HEK293 (cell line): ENCODE measurements around the gene RBM26.

Source experiments
- BCL11A ChIP-seq: fragments of 450-650 bp; formaldehyde crosslinking; IDR thresholded peaks from 2 replicates; pipeline ENCODE4 v1.5.1; 2016; ENCODE audit warnings: low read depth, missing biosample characterization, missing genetic modification characterization
- BCL6B ChIP-seq: fragments of 450-650 bp; formaldehyde crosslinking; IDR thresholded peaks from 2 replicates; pipeline ENCODE4 v1.5.1; 2017; ENCODE audit warnings: missing biosample characterization, missing genetic modification characterization
- EGR2 ChIP-seq: fragments of 450-650 bp; formaldehyde crosslinking; IDR thresholded peaks from 2 replicates; pipeline ENCODE4 v1.5.1; 2016; ENCODE audit warnings: low read depth, missing biosample characterization, missing genetic modification characterization
- GFI1B ChIP-seq: fragments of 450-650 bp; formaldehyde crosslinking; IDR thresholded peaks from 2 replicates; pipeline ENCODE4 v1.5.1; 2016; ENCODE audit warnings: missing biosample characterization, missing genetic modification characterization
- HIC1 ChIP-seq: fragments of 450-650 bp; formaldehyde crosslinking; IDR thresholded peaks from 2 replicates; pipeline ENCODE4 v1.5.1; 2016; ENCODE audit warnings: missing biosample characterization, missing genetic modification characterization
- MEIS1 ChIP-seq: sonication (generic); formaldehyde crosslinking; IDR thresholded peaks from 2 replicates; pipeline ENCODE4 v1.8.1; 2022; ENCODE audit warnings: missing genetic modification reagents, mild to moderate bottlenecking, borderline replicate concordance
- REPIN1 ChIP-seq: fragments of 450-650 bp; formaldehyde crosslinking; IDR thresholded peaks from 2 replicates; pipeline ENCODE4 v1.5.1; 2017; ENCODE audit warnings: missing biosample characterization, missing genetic modification characterization, low read depth
- SP7 ChIP-seq: fragments of 450-650 bp; formaldehyde crosslinking; IDR thresholded peaks from 2 replicates; pipeline ENCODE4 v1.5.1; 2016; ENCODE audit warnings: missing biosample characterization, missing genetic modification characterization
- WT1 ChIP-seq: fragments of 450-650 bp; formaldehyde crosslinking; IDR thresholded peaks from 2 replicates; pipeline ENCODE4 v1.5.1; 2016; ENCODE audit warnings: missing biosample characterization, missing genetic modification characterization
- ZNF146 ChIP-seq: fragments of 450-650 bp; formaldehyde crosslinking; IDR thresholded peaks from 2 replicates; pipeline ENCODE4 v1.5.1; 2016; ENCODE audit warnings: missing biosample characterization, missing genetic modification characterization
- ZNF184 ChIP-seq: fragments of 450-650 bp; IDR thresholded peaks from 2 replicates; pipeline ENCODE4 v1.5.1; 2018; ENCODE audit warnings: missing biosample characterization, mild to moderate bottlenecking, missing genetic modification characterization
- ZNF214 ChIP-seq: fragments of 450-650 bp; formaldehyde crosslinking; IDR thresholded peaks from 2 replicates; pipeline ENCODE4 v1.5.1; 2017; ENCODE audit warnings: missing biosample characterization, mild to moderate bottlenecking, missing genetic modification characterization, borderline replicate concordance
- ZNF223 ChIP-seq: fragments of 450-650 bp; formaldehyde crosslinking; IDR thresholded peaks from 2 replicates; pipeline ENCODE4 v1.5.1; 2016; ENCODE audit warnings: missing biosample characterization, missing genetic modification characterization
- ZNF391 ChIP-seq: fragments of 450-650 bp; formaldehyde crosslinking; IDR thresholded peaks from 2 replicates; pipeline ENCODE4 v1.5.1; 2016; ENCODE audit warnings: low read depth, missing biosample characterization, missing genetic modification characterization, borderline replicate concordance
- ZNF423 ChIP-seq: fragments of 450-650 bp; formaldehyde crosslinking; IDR thresholded peaks from 2 replicates; pipeline ENCODE4 v1.5.1; 2016; ENCODE audit warnings: missing biosample characterization, missing genetic modification characterization
- ZNF521 ChIP-seq: fragments of 450-650 bp; formaldehyde crosslinking; IDR thresholded peaks from 2 replicates; pipeline ENCODE4 v1.5.1; 2017; ENCODE audit warnings: missing biosample characterization, mild to moderate bottlenecking, missing genetic modification characterization
- ZNF600 ChIP-seq: fragments of 450-650 bp; formaldehyde crosslinking; IDR thresholded peaks from 2 replicates; pipeline ENCODE4 v1.5.1; 2016; ENCODE audit warnings: missing biosample characterization, missing genetic modification characterization
- ZNF621 ChIP-seq: fragments of 450-650 bp; formaldehyde crosslinking; IDR thresholded peaks from 2 replicates; pipeline ENCODE4 v1.5.1; 2017; ENCODE audit warnings: missing biosample characterization, missing genetic modification characterization
- ZNF629 ChIP-seq: fragments of 450-650 bp; formaldehyde crosslinking; IDR thresholded peaks from 2 replicates; pipeline ENCODE4 v1.5.1; 2017; ENCODE audit warnings: missing biosample characterization, missing genetic modification characterization
- ZNF654 ChIP-seq: fragments of 450-650 bp; formaldehyde crosslinking; IDR thresholded peaks from 2 replicates; pipeline ENCODE4 v1.5.1; 2016; ENCODE audit warnings: low read depth, missing biosample characterization, missing genetic modification characterization
- ZNF658 ChIP-seq: fragments of 450-650 bp; formaldehyde crosslinking; IDR thresholded peaks from 2 replicates; pipeline ENCODE4; 2016; ENCODE audit warnings: missing biosample characterization, missing genetic modification characterization
- ZNF747 ChIP-seq: fragments of 450-650 bp; formaldehyde crosslinking; IDR thresholded peaks from 2 replicates; pipeline ENCODE4 v1.5.1; 2016; ENCODE audit warnings: missing biosample characterization, missing genetic modification characterization
- TF ChIP-seq, protein P1 (sequence below): fragments of 450-650 bp; formaldehyde crosslinking; IDR thresholded peaks from 2 replicates; pipeline ENCODE4 v1.5.1; 2016; ENCODE audit warnings: missing biosample characterization, missing genetic modification characterization
- TF ChIP-seq, protein P2 (sequence below): fragments of 450-650 bp; formaldehyde crosslinking; IDR thresholded peaks from 2 replicates; pipeline ENCODE4 v1.5.1; 2016; ENCODE audit warnings: missing biosample characterization, missing genetic modification characterization
- TF ChIP-seq, protein P3 (sequence below): fragments of 450-650 bp; formaldehyde crosslinking; IDR thresholded peaks from 2 replicates; pipeline ENCODE4 v1.5.1; 2017; ENCODE audit warnings: missing biosample characterization, missing genetic modification characterization
- TF ChIP-seq, protein P4 (sequence below): fragments of 450-650 bp; formaldehyde crosslinking; IDR thresholded peaks from 2 replicates; pipeline ENCODE4 v1.5.1; 2016; ENCODE audit warnings: missing biosample characterization, missing genetic modification characterization
- TF ChIP-seq, protein P5 (sequence below): fragments of 450-650 bp; formaldehyde crosslinking; optimal IDR thresholded peaks from 2 replicates; pipeline ENCODE3; 2016; ENCODE audit warnings: missing biosample characterization, mild to moderate bottlenecking, missing genetic modification characterization

Gene RBM26

DNA sequence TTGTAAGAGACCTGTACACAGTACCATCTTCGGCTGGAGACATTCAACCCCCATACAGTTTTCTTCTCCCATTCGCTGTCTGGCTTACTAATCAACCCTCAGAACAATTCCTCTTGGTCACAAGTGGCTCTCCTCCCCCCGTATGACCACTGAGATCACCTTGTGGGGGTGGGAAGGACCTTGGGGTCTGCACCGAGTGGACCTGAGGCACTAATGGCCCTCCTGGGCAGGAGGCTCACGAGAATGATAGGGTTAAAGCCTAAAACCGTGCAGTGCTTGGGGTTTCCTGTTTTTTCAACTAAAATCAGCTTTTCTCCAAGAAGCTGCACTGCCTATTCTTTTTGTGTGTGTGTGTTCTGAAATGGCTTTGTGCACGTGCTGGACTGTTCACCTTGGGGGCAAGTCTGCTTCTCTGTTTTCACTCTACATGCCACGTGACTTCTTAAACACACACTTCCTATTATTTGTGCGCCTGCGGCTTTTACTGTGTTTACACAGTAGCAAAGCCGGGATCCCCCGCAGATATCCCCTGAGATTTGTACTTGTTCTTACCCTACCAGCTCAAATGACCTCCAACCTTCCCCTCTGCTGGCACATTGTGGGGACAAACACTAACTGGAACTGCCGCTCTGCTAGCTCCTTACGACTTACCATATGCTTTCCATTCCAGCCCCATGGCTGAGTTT, 12.3 kb downstream of the RBM26 start (continued):
- TF ChIP-seq MEIS1 (CRISPR knock-in tag) (no peak), ZNF747 (tag by site-specific recombination) (no peak), ZNF658 (no peak), BCL11A (tag by site-specific recombination) (peak; percentile 72), ZNF391 (tag by site-specific recombination) (0 out of 2 replicates have a peak, but pooled peaks have one; percentile 46), GFI1B (tag by site-specific recombination) (peak; percentile 89), BCL6B (tag by site-specific recombination) (no peak), ZNF621 (tag by site-specific recombination) (no peak), REPIN1 (tag by site-specific recombination) (no peak), ZNF423 (tag by site-specific recombination) (peak; percentile 96), ZNF600 (peak; percentile 71; the same call in 1 of the 2 replicates), EGR2 (peak; percentile 42; the same call in 1 of the 2 replicates), ZNF214 (no peak), SP7 (peak; percentile 87), WT1 (tag by site-specific recombination) (peak; percentile 82), ZNF654 (tag by site-specific recombination) (no peak), ZNF521 (tag by site-specific recombination) (no peak), ZNF146 (tag by site-specific recombination) (no peak), HIC1 (tag by site-specific recombination) (peak; percentile 85), ZNF184 (no peak), ZNF223 (tag by site-specific recombination) (no peak), ZNF629 (tag by site-specific recombination) (peak; percentile 79)
- TF ChIP-seq, protein P1, sequence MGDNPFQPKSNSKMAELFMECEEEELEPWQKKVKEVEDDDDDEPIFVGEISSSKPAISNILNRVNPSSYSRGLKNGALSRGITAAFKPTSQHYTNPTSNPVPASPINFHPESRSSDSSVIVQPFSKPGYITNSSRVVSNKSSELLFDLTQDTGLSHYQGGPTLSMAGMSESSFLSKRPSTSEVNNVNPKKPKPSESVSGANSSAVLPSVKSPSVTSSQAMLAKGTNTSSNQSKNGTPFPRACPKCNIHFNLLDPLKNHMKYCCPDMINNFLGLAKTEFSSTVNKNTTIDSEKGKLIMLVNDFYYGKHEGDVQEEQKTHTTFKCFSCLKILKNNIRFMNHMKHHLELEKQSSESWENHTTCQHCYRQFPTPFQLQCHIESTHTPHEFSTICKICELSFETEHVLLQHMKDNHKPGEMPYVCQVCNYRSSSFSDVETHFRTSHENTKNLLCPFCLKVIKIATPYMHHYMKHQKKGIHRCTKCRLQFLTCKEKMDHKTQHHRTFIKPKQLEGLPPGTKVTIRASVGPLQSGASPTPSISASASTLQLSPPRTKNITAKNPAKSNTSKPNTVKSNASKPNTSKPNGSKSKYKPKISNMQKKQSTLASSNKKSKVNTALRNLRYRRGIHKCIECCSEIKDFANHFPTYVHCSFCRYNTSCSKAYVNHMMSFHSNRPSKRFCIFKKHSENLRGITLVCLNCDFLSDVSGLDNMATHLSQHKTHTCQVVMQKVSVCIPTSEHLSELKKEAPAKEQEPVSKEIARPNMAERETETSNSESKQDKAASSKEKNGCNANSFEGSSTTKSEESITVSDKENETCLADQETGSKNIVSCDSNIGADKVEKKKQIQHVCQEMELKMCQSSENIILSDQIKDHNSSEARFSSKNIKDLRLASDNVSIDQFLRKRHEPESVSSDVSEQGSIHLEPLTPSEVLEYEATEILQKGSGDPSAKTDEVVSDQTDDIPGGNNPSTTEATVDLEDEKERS (tag by site-specific recombination), result no peak
- TF ChIP-seq, protein P2, sequence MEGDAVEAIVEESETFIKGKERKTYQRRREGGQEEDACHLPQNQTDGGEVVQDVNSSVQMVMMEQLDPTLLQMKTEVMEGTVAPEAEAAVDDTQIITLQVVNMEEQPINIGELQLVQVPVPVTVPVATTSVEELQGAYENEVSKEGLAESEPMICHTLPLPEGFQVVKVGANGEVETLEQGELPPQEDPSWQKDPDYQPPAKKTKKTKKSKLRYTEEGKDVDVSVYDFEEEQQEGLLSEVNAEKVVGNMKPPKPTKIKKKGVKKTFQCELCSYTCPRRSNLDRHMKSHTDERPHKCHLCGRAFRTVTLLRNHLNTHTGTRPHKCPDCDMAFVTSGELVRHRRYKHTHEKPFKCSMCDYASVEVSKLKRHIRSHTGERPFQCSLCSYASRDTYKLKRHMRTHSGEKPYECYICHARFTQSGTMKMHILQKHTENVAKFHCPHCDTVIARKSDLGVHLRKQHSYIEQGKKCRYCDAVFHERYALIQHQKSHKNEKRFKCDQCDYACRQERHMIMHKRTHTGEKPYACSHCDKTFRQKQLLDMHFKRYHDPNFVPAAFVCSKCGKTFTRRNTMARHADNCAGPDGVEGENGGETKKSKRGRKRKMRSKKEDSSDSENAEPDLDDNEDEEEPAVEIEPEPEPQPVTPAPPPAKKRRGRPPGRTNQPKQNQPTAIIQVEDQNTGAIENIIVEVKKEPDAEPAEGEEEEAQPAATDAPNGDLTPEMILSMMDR (tag by site-specific recombination), result no peak
- TF ChIP-seq, protein P3, sequence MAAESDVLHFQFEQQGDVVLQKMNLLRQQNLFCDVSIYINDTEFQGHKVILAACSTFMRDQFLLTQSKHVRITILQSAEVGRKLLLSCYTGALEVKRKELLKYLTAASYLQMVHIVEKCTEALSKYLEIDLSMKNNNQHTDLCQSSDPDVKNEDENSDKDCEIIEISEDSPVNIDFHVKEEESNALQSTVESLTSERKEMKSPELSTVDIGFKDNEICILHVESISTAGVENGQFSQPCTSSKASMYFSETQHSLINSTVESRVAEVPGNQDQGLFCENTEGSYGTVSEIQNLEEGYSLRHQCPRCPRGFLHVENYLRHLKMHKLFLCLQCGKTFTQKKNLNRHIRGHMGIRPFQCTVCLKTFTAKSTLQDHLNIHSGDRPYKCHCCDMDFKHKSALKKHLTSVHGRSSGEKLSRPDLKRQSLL (tag by site-specific recombination), result no peak
- TF ChIP-seq, protein P4, sequence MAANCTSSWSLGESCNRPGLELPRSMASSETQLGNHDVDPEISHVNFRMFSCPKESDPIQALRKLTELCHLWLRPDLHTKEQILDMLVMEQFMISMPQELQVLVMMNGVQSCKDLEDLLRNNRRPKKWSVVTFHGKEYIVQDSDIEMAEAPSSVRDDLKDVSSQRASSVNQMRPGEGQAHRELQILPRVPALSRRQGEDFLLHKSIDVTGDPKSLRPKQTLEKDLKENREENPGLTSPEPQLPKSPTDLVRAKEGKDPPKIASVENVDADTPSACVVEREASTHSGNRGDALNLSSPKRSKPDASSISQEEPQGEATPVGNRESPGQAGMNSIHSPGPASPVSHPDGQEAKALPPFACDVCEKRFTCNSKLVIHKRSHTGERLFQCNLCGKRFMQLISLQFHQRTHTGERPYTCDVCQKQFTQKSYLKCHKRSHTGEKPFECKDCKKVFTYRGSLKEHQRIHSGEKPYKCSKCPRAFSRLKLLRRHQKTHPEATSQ (tag by site-specific recombination), result 0 out of 2 replicates have a peak, but pooled peaks have one; percentile 54
- TF ChIP-seq, protein P5, sequence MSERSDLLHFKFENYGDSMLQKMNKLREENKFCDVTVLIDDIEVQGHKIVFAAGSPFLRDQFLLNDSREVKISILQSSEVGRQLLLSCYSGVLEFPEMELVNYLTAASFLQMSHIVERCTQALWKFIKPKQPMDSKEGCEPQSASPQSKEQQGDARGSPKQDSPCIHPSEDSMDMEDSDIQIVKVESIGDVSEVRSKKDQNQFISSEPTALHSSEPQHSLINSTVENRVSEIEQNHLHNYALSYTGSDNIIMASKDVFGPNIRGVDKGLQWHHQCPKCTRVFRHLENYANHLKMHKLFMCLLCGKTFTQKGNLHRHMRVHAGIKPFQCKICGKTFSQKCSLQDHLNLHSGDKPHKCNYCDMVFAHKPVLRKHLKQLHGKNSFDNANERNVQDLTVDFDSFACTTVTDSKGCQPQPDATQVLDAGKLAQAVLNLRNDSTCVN (tag by site-specific recombination), result no peak
